ENCODE measurements around the gene DCTD. TPM values are rescaled to one million over a fixed set of nuclear protein-coding genes. Genes with fewer than 3 reads are reported as not detected.

DCTD gene
- total and polyA plus RNA-seq, 2 of the 13 experiments (the other 11 are each of a cell fraction or from before 2014, with no cell fraction given): 85.1 to 95.3 TPM

DNA sequence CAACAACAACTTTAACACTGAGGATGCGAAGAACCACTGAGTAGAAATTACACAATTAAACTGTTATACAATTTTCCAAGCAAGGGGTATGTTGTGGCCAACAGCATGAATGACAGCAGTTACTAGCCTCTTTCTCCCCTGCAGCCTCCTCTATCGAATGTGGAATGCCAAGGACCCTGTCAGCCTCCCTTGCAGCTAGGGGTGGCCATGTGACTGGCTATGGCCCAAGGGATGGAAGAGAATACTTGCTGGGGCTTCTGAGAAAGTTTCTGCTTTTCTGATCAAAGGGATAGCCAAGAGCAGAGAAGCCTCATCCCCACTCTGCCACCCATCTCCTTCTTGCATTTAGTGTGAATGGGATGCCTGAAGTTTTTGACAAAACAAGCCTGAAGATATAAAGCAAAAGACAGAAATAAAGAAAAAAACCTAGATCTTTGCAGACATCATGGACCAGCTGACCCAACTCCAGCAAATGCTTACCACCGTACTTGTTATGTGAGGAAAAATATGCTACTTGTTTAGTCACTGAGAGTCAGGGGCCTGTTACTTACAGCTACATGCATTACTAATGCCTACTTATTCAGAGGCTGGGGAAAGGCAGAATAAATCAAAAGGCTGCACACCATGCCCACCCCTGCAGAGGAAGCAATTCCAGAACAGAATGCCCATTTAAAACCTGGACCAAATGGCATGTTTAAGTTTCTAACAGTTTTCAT lies 32.0 kb downstream of the DCTD start:
- DNase-seq (ENCODE audit: low spot score) (no peak), ATAC-seq (no peak), FAIRE-seq (no peak)
- CTCF ChIA-PET (ENCODE audit: low intra/inter-chr PET ratio, low total read pairs): no interaction called here
- no peaks in the 10 kb centered on the region for H4K20me1 ChIP-seq (ENCODE audit: insufficient read depth, low read length)
- intact Hi-C loops (cut with micrococcal nuclease; ENCODE audit: unreplicated experiment) (no loop called here), in situ Hi-C loops (cut with HindIII; ENCODE audit: extremely low pct_ligation_motif_present, low pct_unique_long_range_greater_than_20kb) (no loop called here)
- POLR2A ChIA-PET: interaction anchor here (1.0 kb wide), 1 partner anchor 13 kb away, joined by 4 read pairs; no protein-coding TSS in a partner anchor
- no peak overlapping the region for H3K9ac ChIP-seq (ENCODE audit: insufficient read depth, low read depth, low read length)
- no peak overlapping the region for H2AFZ ChIP-seq (ENCODE audit: low read length)
- no peaks in the 10 kb centered on the region for H3K79me2 ChIP-seq (ENCODE audit: insufficient read depth, low read length)
- H3K27ac ChIP-seq (ENCODE audit: extremely low read length, insufficient read depth, low read length): no peak overlapping the region
- no peak overlapping the region for H3K4me2 ChIP-seq (ENCODE audit: low read depth, low read length)
- peaks cover 8 to 51% of the 10 kb centered on the region in 2 experiments for H3K36me3 ChIP-seq (replicated peaks in 1 of 2; ENCODE audit: control insufficient read depth in 1 of 2, insufficient read depth in 2 of 2, low read length in 2 of 2)
- 98% methylated on average over 2 of the region's 3 CpGs for WGBS (ENCODE audit: low lambda C conversion rate)
- H3K27me3 ChIP-seq (ENCODE audit: control insufficient read depth in 1 of 2, insufficient read depth in 2 of 2, low read length in 2 of 2): no peaks in the 10 kb centered on the region
- H3K4me1 ChIP-seq (ENCODE audit: insufficient read depth, low read length): peaks cover 28% of the 10 kb centered on the region
- H3K4me3 ChIP-seq (replicated peaks in 1 of 3; ENCODE audit: insufficient read depth in 1 of 3, low read depth in 2 of 3, low read length in 3 of 3): no peak overlapping the region
- TF ChIP-seq ZNF382 (CRISPR knock-in tag; IDR thresholded peaks at IDR 0.05; ENCODE audit: borderline replicate concordance): no peak
- TF ChIP-seq SAFB2 (CRISPR knock-in tag; IDR thresholded peaks at IDR 0.05; ENCODE audit: borderline replicate concordance, low read depth): no peak
- TF ChIP-seq PRPF4 (IDR thresholded peaks at IDR 0.05; ENCODE audit: low read depth, low read length, poor library complexity, severe bottlenecking): no peak
- TF ChIP-seq ZNF557 (CRISPR knock-in tag; IDR thresholded peaks at IDR 0.05): no peak
- no peak for TF ChIP-seq ISL2 (CRISPR knock-in tag; IDR thresholded peaks at IDR 0.05)
- no peak for TF ChIP-seq ZNF280B (CRISPR knock-in tag; IDR thresholded peaks at IDR 0.05; ENCODE audit: borderline replicate concordance)
- no peak for TF ChIP-seq HNRNPUL1 (IDR thresholded peaks at IDR 0.05; ENCODE audit: low read depth, low read length)
- no peak for TF ChIP-seq JUNB (CRISPR knock-in tag; IDR thresholded peaks at IDR 0.05; ENCODE audit: borderline replicate concordance)
- no peak for TF ChIP-seq MYNN (CRISPR knock-in tag; IDR thresholded peaks at IDR 0.05; ENCODE audit: low read depth)
- TF ChIP-seq FOXO4 (CRISPR knock-in tag; conservative IDR thresholded peaks at IDR 0.05): no peak
- no peak for TF ChIP-seq ZNF564 (CRISPR knock-in tag; IDR thresholded peaks at IDR 0.05)
- no peak for TF ChIP-seq HMG20A (CRISPR knock-in tag; IDR thresholded peaks at IDR 0.05; ENCODE audit: borderline replicate concordance)
- TF ChIP-seq ATAD3A (CRISPR knock-in tag; IDR thresholded peaks at IDR 0.05): no peak
- TF ChIP-seq RFX5 (IDR thresholded peaks at IDR 0.05; ENCODE audit: low read depth, low read length): no peak
- TF ChIP-seq ZFP36L2 (CRISPR knock-in tag; IDR thresholded peaks at IDR 0.05): no peak
- no peak for TF ChIP-seq SP5 (CRISPR knock-in tag; IDR thresholded peaks at IDR 0.05; ENCODE audit: borderline replicate concordance, low read depth)
- peaks cover 23% of the 10 kb centered on the region for H3K9me3 ChIP-seq (ENCODE audit: low read length)
- BruUV-seq (replicated peaks): no TSS peak

Measured in HepG2 (cell line).